CD14-positive monocyte (primary cell): ENCODE measurements around the gene YES1. TPM values are rescaled to one million over a fixed set of nuclear protein-coding genes. Genes with fewer than 3 reads are reported as not detected.
A peak's percentile ranks its signal among the peaks of the same experiment; 100 is the strongest.

Source experiments
- DNase-seq, 3 donors: peaks; one replicate each; pipeline ENCODE4 v3.0.0-alpha.2; 2011 to 2022
- H2AFZ ChIP-seq: 2 replicates; pipeline ENCODE4 v1.6.0; 2012; ENCODE audit warnings: mild to moderate bottlenecking, low read depth, low read length, inconsistent platforms; ENCODE audit not compliant: insufficient read depth, poor library complexity, severe bottlenecking
- H3K27ac ChIP-seq, 2 donors: 1 replicate in 1 of 2; 2 replicates in 1 of 2; pipeline ENCODE4 v1.5.1; 2012 to 2013; ENCODE audit warnings: low read length in 2 of 2, control low read depth in 1 of 2, inconsistent platforms in 1 of 2, low read depth in 1 of 2, mild to moderate bottlenecking in 1 of 2
- H3K27me3 ChIP-seq, 2 donors: one replicate each; pipeline versions ENCODE4 v1.6.0 to v1.6.1; 2011 to 2013; ENCODE audit warnings: low read length in 2 of 2; ENCODE audit not compliant: control insufficient read depth in 2 of 2, insufficient read depth in 2 of 2
- H3K36me3 ChIP-seq, 2 donors: replicated peaks in 1 of 2; 1 replicate in 1 of 2; 2 replicates in 1 of 2; pipeline versions ENCODE4 v1.5.1 to v1.6.1; 2012 to 2013; ENCODE audit warnings: low read length in 2 of 2, control low read depth in 1 of 2, inconsistent platforms in 1 of 2, mild to moderate bottlenecking in 1 of 2; ENCODE audit not compliant: insufficient read depth in 2 of 2, control insufficient read depth in 1 of 2
- H3K4me1 ChIP-seq, 2 donors: 1 replicate in 1 of 2; 2 replicates in 1 of 2; pipeline versions ENCODE4 v1.5.1 to v1.6.1; 2012 to 2013; ENCODE audit warnings: low read length in 2 of 2, control low read depth in 1 of 2, inconsistent platforms in 1 of 2, mild to moderate bottlenecking in 1 of 2, moderate library complexity in 1 of 2; ENCODE audit not compliant: insufficient read depth in 2 of 2, control insufficient read depth in 1 of 2
- H3K4me2 ChIP-seq: replicated peaks from 2 replicates; pipeline ENCODE3; 2012; ENCODE audit warnings: low read length, moderate library complexity, mild to moderate bottlenecking; ENCODE audit not compliant: poor library complexity, severe bottlenecking; ENCODE audit errors: extremely low read depth
- H3K4me3 ChIP-seq, 3 experiments: fragments of 200-600 bp in 1 of 3; sonication (generic) in 1 of 3; replicated peaks in 1 of 3; 1 replicate in 2 of 3; 2 replicates in 1 of 3; pipeline ENCODE4 v1.5.1; 2011 to 2013; ENCODE audit warnings: low read length in 3 of 3, mild to moderate bottlenecking in 3 of 3, control low read depth in 2 of 3, low read depth in 2 of 3, inconsistent platforms in 1 of 3, moderate library complexity in 1 of 3
- H3K79me2 ChIP-seq: 2 replicates; pipeline ENCODE4 v1.6.0; 2012; ENCODE audit warnings: mild to moderate bottlenecking, control low read depth, inconsistent platforms, low read length, moderate library complexity; ENCODE audit not compliant: insufficient read depth
- H3K9ac ChIP-seq: 2 replicates; pipeline ENCODE4 v1.6.0; 2017; ENCODE audit warnings: low read length, mild to moderate bottlenecking; ENCODE audit not compliant: insufficient read depth, poor library complexity, severe bottlenecking
- H3K9me3 ChIP-seq, 2 donors: replicated peaks in 1 of 2; 1 replicate in 1 of 2; 2 replicates in 1 of 2; pipeline versions ENCODE4 v1.5.1 to v1.6.1; 2012 to 2013; ENCODE audit warnings: low read length in 2 of 2, control low read depth in 1 of 2; ENCODE audit not compliant: control insufficient read depth in 1 of 2, insufficient read depth in 1 of 2
- H4K20me1 ChIP-seq: 2 replicates; pipeline ENCODE4 v1.6.0; 2012; ENCODE audit warnings: mild to moderate bottlenecking, low read length, control low read depth, moderate library complexity; ENCODE audit not compliant: insufficient read depth
- H3K27ac Mint-ChIP-seq, 7 donors: one replicate each; pipeline ENCODE4 v1.8.0; 2020; ENCODE audit warnings: mild to moderate bottlenecking in 7 of 7, mixed read lengths in 7 of 7, moderate library complexity in 6 of 7, inconsistent platforms in 2 of 7
- H3K27me3 Mint-ChIP-seq, 3 donors: one replicate each; pipeline ENCODE4 v1.8.0; 2021 to 2022; ENCODE audit warnings: low read depth in 3 of 3, mild to moderate bottlenecking in 3 of 3, mixed read lengths in 3 of 3, moderate library complexity in 3 of 3, inconsistent platforms in 1 of 3
- H3K36me3 Mint-ChIP-seq, 2 donors: one replicate each; pipeline ENCODE4 v1.8.0; 2020; ENCODE audit warnings: mixed read lengths in 2 of 2, inconsistent platforms in 1 of 2, mild to moderate bottlenecking in 1 of 2
- H3K4me1 Mint-ChIP-seq: one replicate; pipeline ENCODE4 v1.8.0; 2020; ENCODE audit warnings: mild to moderate bottlenecking, mixed read lengths
- H3K4me3 Mint-ChIP-seq, 2 donors: one replicate each; pipeline ENCODE4 v1.8.0; 2020; ENCODE audit warnings: mild to moderate bottlenecking in 2 of 2, mixed read lengths in 2 of 2, moderate library complexity in 1 of 2
- H3K9me3 Mint-ChIP-seq, 7 donors: one replicate each; pipeline ENCODE4 v1.8.0; 2020 to 2022; ENCODE audit warnings: mixed read lengths in 7 of 7, mild to moderate bottlenecking in 6 of 7, moderate library complexity in 6 of 7, inconsistent platforms in 2 of 7
- WGBS: methylation state at CpG from one replicate; pipeline ENCODE4 v1.1.5; 2013; ENCODE audit warnings: missing lambda C conversion rate; ENCODE audit not compliant: insufficient coverage; 5-methylcytosine and 5-hydroxymethylcytosine counted together
- intact Hi-C, 2 donors: fragments of 100-400 bp; cut with micrococcal nuclease; formaldehyde crosslinking; loops; one replicate each; pipeline versions ENCODE4 v1.15.0 to v1.15.1; 2023
- polyA plus RNA-seq, 3 donors: library from polyadenylated mRNA; depleted of rRNA in 1 of 3; unstranded in 2 of 3; stranded (reverse) in 1 of 3; fragments of 300-500 nt in 2 of 3; fragments of >200 nt in 1 of 3; fragmentation: Illumina TruSeq in 2 of 3; gene quantifications; 1 replicate in 2 of 3; 2 replicates in 1 of 3; pipeline ENCODE4 v1.2.3, GENCODE V29; 2012 to 2021
- TF ChIP-seq, protein P1 (sequence below): fragments of 200-600 bp; IDR thresholded peaks from one replicate; pipeline ENCODE4 v1.8.0; 2022; ENCODE audit warnings: antibody characterized with exemption, mild to moderate bottlenecking

Gene YES1
- polyA plus RNA-seq, 3 donors: not detected

DNA sequence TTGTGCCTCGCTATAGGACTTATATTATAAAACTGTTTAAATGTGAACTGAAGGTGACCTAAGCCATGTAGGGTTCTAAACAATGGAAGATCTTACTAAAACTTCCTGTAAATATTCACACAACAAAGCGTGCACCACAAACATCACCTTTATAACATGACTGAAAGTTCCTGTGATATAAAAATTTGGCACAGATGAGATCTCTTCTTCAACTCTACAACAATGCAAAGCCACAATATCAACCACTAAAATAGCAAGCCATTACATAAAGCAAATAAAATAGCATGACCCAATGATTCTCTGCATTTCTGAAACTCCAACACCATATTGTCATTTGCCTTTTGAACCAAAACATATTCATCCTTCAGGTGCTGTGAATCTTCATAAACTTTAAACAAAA, 3.5 kb downstream of the YES1 start:
- peaks cover 8 to 15% of the 10 kb centered on the region in 2 donors for H3K36me3 Mint-ChIP-seq
- no CpG with 5 or more reads among the region's 2 CpGs for WGBS
- no peak for DNase-seq
- H3K27me3 ChIP-seq: peaks cover 89 to 98% of the 10 kb centered on the region in 2 donors
- no peak overlapping the region for H3K27ac ChIP-seq
- TF ChIP-seq, protein P1, sequence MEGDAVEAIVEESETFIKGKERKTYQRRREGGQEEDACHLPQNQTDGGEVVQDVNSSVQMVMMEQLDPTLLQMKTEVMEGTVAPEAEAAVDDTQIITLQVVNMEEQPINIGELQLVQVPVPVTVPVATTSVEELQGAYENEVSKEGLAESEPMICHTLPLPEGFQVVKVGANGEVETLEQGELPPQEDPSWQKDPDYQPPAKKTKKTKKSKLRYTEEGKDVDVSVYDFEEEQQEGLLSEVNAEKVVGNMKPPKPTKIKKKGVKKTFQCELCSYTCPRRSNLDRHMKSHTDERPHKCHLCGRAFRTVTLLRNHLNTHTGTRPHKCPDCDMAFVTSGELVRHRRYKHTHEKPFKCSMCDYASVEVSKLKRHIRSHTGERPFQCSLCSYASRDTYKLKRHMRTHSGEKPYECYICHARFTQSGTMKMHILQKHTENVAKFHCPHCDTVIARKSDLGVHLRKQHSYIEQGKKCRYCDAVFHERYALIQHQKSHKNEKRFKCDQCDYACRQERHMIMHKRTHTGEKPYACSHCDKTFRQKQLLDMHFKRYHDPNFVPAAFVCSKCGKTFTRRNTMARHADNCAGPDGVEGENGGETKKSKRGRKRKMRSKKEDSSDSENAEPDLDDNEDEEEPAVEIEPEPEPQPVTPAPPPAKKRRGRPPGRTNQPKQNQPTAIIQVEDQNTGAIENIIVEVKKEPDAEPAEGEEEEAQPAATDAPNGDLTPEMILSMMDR: no peak
- peaks cover 27 to 32% of the 10 kb centered on the region in 2 donors for H3K4me1 ChIP-seq
- no peaks in the 10 kb centered on the region for H3K36me3 ChIP-seq
- intact Hi-C loops: no loop called here
- peaks cover 14 to 30% (median 21%) of the 10 kb centered on the region in 7 donors for H3K9me3 Mint-ChIP-seq
- peak overlapping the region in 1 of 2 donors; percentile 81 for H3K4me3 Mint-ChIP-seq
- peaks cover 18 to 67% of the 10 kb centered on the region in 2 donors for H3K9me3 ChIP-seq
- no peak overlapping the region for H3K27ac Mint-ChIP-seq
- H4K20me1 ChIP-seq: peaks cover 19% of the 10 kb centered on the region
- no peak overlapping the region for H3K4me2 ChIP-seq
- H2AFZ ChIP-seq: no peak overlapping the region
- no peak overlapping the region for H3K4me3 ChIP-seq
- H3K27me3 Mint-ChIP-seq: peaks cover 88 to 94% (median 93%) of the 10 kb centered on the region in 3 donors
- H3K9ac ChIP-seq: no peak overlapping the region
- H3K4me1 Mint-ChIP-seq: peaks cover 27% of the 10 kb centered on the region
- H3K79me2 ChIP-seq: no peaks in the 10 kb centered on the region

DNA sequence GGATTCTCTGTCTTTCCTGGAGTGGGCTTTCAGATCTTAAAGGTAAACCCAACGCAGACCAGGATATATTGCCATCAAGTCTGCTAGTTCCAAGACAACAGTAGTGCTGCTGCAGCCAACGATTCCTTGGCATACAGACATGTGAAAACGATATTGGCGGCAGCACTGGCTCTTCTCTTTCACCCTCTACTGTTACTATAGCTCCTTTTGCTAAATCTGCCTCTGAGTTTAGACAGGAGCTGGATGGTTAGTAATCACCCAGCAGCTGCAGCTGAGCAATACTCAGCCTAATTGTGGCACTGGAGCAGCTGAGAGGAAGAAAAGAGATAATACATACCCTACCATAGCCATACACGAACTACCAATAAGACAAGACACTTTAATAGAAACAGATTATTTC, 4.0 kb downstream of the YES1 start:
- Mint-ChIP-seq H3K4me1 (peaks cover 23% of the 10 kb centered on the region), H3K36me3 (peaks cover 6 to 14% of the 10 kb centered on the region in 2 donors), H3K9me3 (peaks cover 11 to 26% (median 17%) of the 10 kb centered on the region in 7 donors), H3K4me3 (peak overlapping the region in 1 of 2 donors; percentile 79), H3K27me3 (peaks cover 88 to 94% (median 93%) of the 10 kb centered on the region in 3 donors), H3K27ac (no peak overlapping the region)
- Histone ChIP-seq H3K27me3 (peaks cover 93 to 98% of the 10 kb centered on the region in 2 donors), H3K4me1 (peaks cover 24 to 28% of the 10 kb centered on the region in 2 donors), H3K36me3 (no peaks in the 10 kb centered on the region), H4K20me1 (peaks cover 17% of the 10 kb centered on the region), H3K27ac (no peak overlapping the region), H3K9ac (no peak overlapping the region), H2AFZ (no peak overlapping the region), H3K4me2 (no peak overlapping the region), H3K79me2 (no peaks in the 10 kb centered on the region), H3K9me3 (peaks cover 16 to 70% of the 10 kb centered on the region in 2 donors), H3K4me3 (no peak overlapping the region)
- no peak for DNase-seq
- 76% methylated on average over 3 of the region's 5 CpGs for WGBS
- TF ChIP-seq, protein P1: no peak
- intact Hi-C loops: no loop called here
